ENCODE data around the gene BMERB1. TPM values are rescaled to one million over a fixed set of nuclear protein-coding genes. Genes with fewer than 3 reads are reported as not detected.
A peak's percentile ranks its signal among the peaks of the same experiment; 100 is the strongest.

BMERB1 gene
- total RNA-seq, 1 experiment from 2014 or later: 80.0 TPM

GRCh38 chr16:15521758-15522509 lies 87.5 kb downstream of the BMERB1 start:
- H3K4me3 ChIP-seq (ENCODE audit: low read depth in 2 of 2, low read length in 2 of 2): no peak overlapping the region
- TF ChIP-seq REST (IDR thresholded peaks at IDR 0.05; ENCODE audit: insufficient read depth in 1 of 2, low read depth in 2 of 2, low read length in 1 of 2) (no peak), TCF7L2 (IDR thresholded peaks at IDR 0.05; ENCODE audit: low read depth, low read length) (no peak), CTCF (IDR thresholded peaks at IDR 0.05) (no peak), POLR2AphosphoS5 (IDR thresholded peaks at IDR 0.05; ENCODE audit: low read depth, low read length) (no peak), SIN3A (IDR thresholded peaks at IDR 0.05; ENCODE audit: borderline replicate concordance, insufficient read depth, low read depth, low read length) (no peak)
- no peak for DNase-seq (ENCODE audit: low read depth, low spot score)
- POLR2A ChIA-PET: no interaction called here
- H3K27ac ChIP-seq (ENCODE audit: low read length): no peak overlapping the region
- no TSS peak for BruUV-seq (replicated peaks)
- intact Hi-C loops (cut with micrococcal nuclease; ENCODE audit: unreplicated experiment): no loop called here
- no peaks in the 10 kb centered on the region for H3K36me3 ChIP-seq (ENCODE audit: control insufficient read depth, insufficient read depth, low read length)
- no peak for ATAC-seq
- H3K4me1 ChIP-seq (ENCODE audit: control insufficient read depth, insufficient read depth, low read length): no peaks in the 10 kb centered on the region
- in situ Hi-C loops (cut with HindIII; ENCODE audit: low pct_unique_long_range_greater_than_20kb, low sequenced_read_pairs): no loop called here
- H3K27me3 ChIP-seq (ENCODE audit: control insufficient read depth, insufficient read depth, low read length): no peaks in the 10 kb centered on the region
- CTCF ChIA-PET: no interaction called here
- no peaks in the 10 kb centered on the region for H3K9me3 ChIP-seq (ENCODE audit: control insufficient read depth, insufficient read depth, low read depth, low read length)

GRCh38 chr16:15523092-15523541 lies 88.7 kb downstream of the BMERB1 start:
- ChIA-PET CTCF (no interaction called here), POLR2A (no interaction called here)
- BruUV-seq (replicated peaks): no TSS peak
- H3K27ac ChIP-seq (ENCODE audit: low read length): no peak overlapping the region
- intact Hi-C loops (cut with micrococcal nuclease; ENCODE audit: unreplicated experiment) (no loop called here), in situ Hi-C loops (cut with HindIII; ENCODE audit: low pct_unique_long_range_greater_than_20kb, low sequenced_read_pairs) (no loop called here)
- peak; percentile 58; the same call in 1 of the 2 replicates for ATAC-seq
- H3K4me3 ChIP-seq (ENCODE audit: low read depth in 2 of 2, low read length in 2 of 2): no peak overlapping the region
- TF ChIP-seq REST (IDR thresholded peaks at IDR 0.05; ENCODE audit: insufficient read depth in 1 of 2, low read depth in 2 of 2, low read length in 1 of 2) (no peak), TCF7L2 (IDR thresholded peaks at IDR 0.05; ENCODE audit: low read depth, low read length) (no peak), SIN3A (IDR thresholded peaks at IDR 0.05; ENCODE audit: borderline replicate concordance, insufficient read depth, low read depth, low read length) (no peak), POLR2AphosphoS5 (IDR thresholded peaks at IDR 0.05; ENCODE audit: low read depth, low read length) (no peak), CTCF (IDR thresholded peaks at IDR 0.05) (no peak; the same call in 1 of the 2 replicates)
- H3K36me3 ChIP-seq (ENCODE audit: control insufficient read depth, insufficient read depth, low read length): no peaks in the 10 kb centered on the region
- H3K27me3 ChIP-seq (ENCODE audit: control insufficient read depth, insufficient read depth, low read length): no peaks in the 10 kb centered on the region
- no peaks in the 10 kb centered on the region for H3K9me3 ChIP-seq (ENCODE audit: control insufficient read depth, insufficient read depth, low read depth, low read length)
- no peak for DNase-seq (ENCODE audit: low read depth, low spot score)
- no peaks in the 10 kb centered on the region for H3K4me1 ChIP-seq (ENCODE audit: control insufficient read depth, insufficient read depth, low read length)
